Activated naive CD8-positive, alpha-beta T cell treated with anti-CD3 and anti-CD28 coated beads for 36 hours (primary cell): Measurements from ENCODE around the gene ATF6B. TPM values are rescaled to one million over a fixed set of nuclear protein-coding genes. Genes with fewer than 3 reads are reported as not detected.
A peak's percentile ranks its signal among the peaks of the same experiment; 100 is the strongest.
"Not testable (repeated sequence)": the region's sequence is repeated elsewhere in the genome, so short reads cannot be mapped to it uniquely, and the experiment has no call there.

Source experiments
- DNase-seq: peaks from one replicate; pipeline ENCODE4 v3.0.0; 2021
- H3K27ac Mint-ChIP-seq: one replicate; pipeline ENCODE4 v1.8.0; 2022; ENCODE audit warnings: mild to moderate bottlenecking, moderate library complexity, mixed read lengths
- H3K27me3 Mint-ChIP-seq: one replicate; pipeline ENCODE4 v1.8.0; 2022; ENCODE audit warnings: mild to moderate bottlenecking, mixed read lengths
- H3K36me3 Mint-ChIP-seq: one replicate; pipeline ENCODE4 v1.8.0; 2021; ENCODE audit warnings: mild to moderate bottlenecking, mixed read lengths
- H3K4me1 Mint-ChIP-seq: one replicate; pipeline ENCODE4 v1.8.0; 2021; ENCODE audit warnings: mixed read lengths
- H3K4me3 Mint-ChIP-seq: one replicate; pipeline ENCODE4 v1.8.0; 2022; ENCODE audit warnings: mild to moderate bottlenecking, moderate library complexity, mixed read lengths
- H3K9me3 Mint-ChIP-seq: one replicate; pipeline ENCODE4 v1.8.0; 2022; ENCODE audit warnings: mixed read lengths
- total RNA-seq, 2 experiments: library from RNA; stranded (reverse); gene quantifications; one replicate each; pipeline ENCODE4 v1.2.3, GENCODE V29; 2021

Gene ATF6B
- total RNA-seq, 2 experiments from 2014 or later = 50.4 to 53.5 TPM

- Mint-ChIP-seq H3K4me3 (no peak within 1 kb of the TSS), H3K27me3 (peaks cover 9% of the 10 kb centered on the region), H3K4me1 (peaks cover 21% of the 10 kb centered on the region), H3K27ac (no peak within 1 kb of the TSS), H3K9me3 (no peaks in the 10 kb centered on the region), H3K36me3 (no peaks in the 10 kb centered on the region)
- no peak for DNase-seq
Measured at GRCh38 chr6:32109114-32109764, 18.8 kb downstream of the ATF6B start, which contains the start of gene TNXB. Gene TNXB, minus strand, starts transcription at chr6:32109338. Its CDS starts 11,140 bp downstream, at chr6:32098198.

- Mint-ChIP-seq H3K9me3 (no peaks in the 10 kb centered on the region), H3K27me3 (peaks cover 9% of the 10 kb centered on the region), H3K4me3 (no peak overlapping the region), H3K4me1 (peaks cover 21% of the 10 kb centered on the region), H3K36me3 (no peaks in the 10 kb centered on the region), H3K27ac (no peak overlapping the region)
- DNase-seq = no peak
Measured at GRCh38 chr6:32108727-32109113, 19.3 kb downstream of the ATF6B start.

- no peak overlapping the region for H3K27ac Mint-ChIP-seq
Measured at GRCh38 chr6:32108094-32108627, 19.9 kb downstream of the ATF6B start.

GRCh38 chr6:32107406-32107805 lies 20.6 kb downstream of the ATF6B start:
- H3K9me3 Mint-ChIP-seq = no peaks in the 10 kb centered on the region
- H3K27ac Mint-ChIP-seq = no peak overlapping the region
- H3K36me3 Mint-ChIP-seq = no peaks in the 10 kb centered on the region
- H3K27me3 Mint-ChIP-seq = peaks cover 13% of the 10 kb centered on the region
- H3K4me3 Mint-ChIP-seq = no peak overlapping the region
- peaks cover 21% of the 10 kb centered on the region for H3K4me1 Mint-ChIP-seq
- DNase-seq = no peak

More at GRCh38 chr6:32108094-32108627, 19.9 kb downstream of the ATF6B start:
- H3K36me3 Mint-ChIP-seq = no peaks in the 10 kb centered on the region
- no peak for DNase-seq
- H3K4me3 Mint-ChIP-seq = no peak overlapping the region
- peaks cover 13% of the 10 kb centered on the region for H3K27me3 Mint-ChIP-seq
- H3K9me3 Mint-ChIP-seq = no peaks in the 10 kb centered on the region
- H3K4me1 Mint-ChIP-seq = peaks cover 21% of the 10 kb centered on the region

GRCh38 chr6:32105433-32105832 lies 22.6 kb downstream of the ATF6B start:
- Mint-ChIP-seq H3K4me1 (peaks cover 21% of the 10 kb centered on the region), H3K9me3 (no peaks in the 10 kb centered on the region), H3K36me3 (no peaks in the 10 kb centered on the region), H3K4me3 (no peak overlapping the region), H3K27ac (no peak overlapping the region), H3K27me3 (peaks cover 16% of the 10 kb centered on the region)
- no peak for DNase-seq

GRCh38 chr6:32102255-32102654 lies 25.8 kb downstream of the ATF6B start:
- Mint-ChIP-seq H3K27me3 (peaks cover 26% of the 10 kb centered on the region), H3K9me3 (no peaks in the 10 kb centered on the region), H3K36me3 (no peaks in the 10 kb centered on the region), H3K4me3 (no peak overlapping the region), H3K27ac (no peak overlapping the region), H3K4me1 (peaks cover under 1% of the 10 kb centered on the region)
- no peak for DNase-seq

- H3K9me3 Mint-ChIP-seq, H3K36me3 Mint-ChIP-seq, H3K4me1 Mint-ChIP-seq, DNase-seq, H3K4me3 Mint-ChIP-seq, H3K27ac Mint-ChIP-seq: not testable (repeated sequence)
- peaks cover 46% of the 10 kb centered on the region for H3K27me3 Mint-ChIP-seq
Measured at GRCh38 chr6:32100251-32100650, 27.8 kb downstream of the ATF6B start.

GRCh38 chr6:32097364-32097763 lies 30.7 kb downstream of the ATF6B start:
- Mint-ChIP-seq H3K27me3 (peaks cover 62% of the 10 kb centered on the region), H3K4me3 (no peak overlapping the region), H3K4me1 (peaks cover 1% of the 10 kb centered on the region), H3K27ac (no peak overlapping the region), H3K9me3 (no peaks in the 10 kb centered on the region), H3K36me3 (no peaks in the 10 kb centered on the region)
- DNase-seq = no peak

- no peaks in the 10 kb centered on the region for H3K9me3 Mint-ChIP-seq
- H3K4me1 Mint-ChIP-seq = peaks cover 1% of the 10 kb centered on the region
- no peak overlapping the region for H3K27ac Mint-ChIP-seq
- H3K4me3 Mint-ChIP-seq = peak overlapping the region; percentile 20
- peaks cover 67% of the 10 kb centered on the region for H3K27me3 Mint-ChIP-seq
- no peak for DNase-seq
- no peaks in the 10 kb centered on the region for H3K36me3 Mint-ChIP-seq
Measured at GRCh38 chr6:32096394-32097258, 31.4 kb downstream of the ATF6B start.

- H3K27ac Mint-ChIP-seq = no peak overlapping the region
- no peak for DNase-seq
- peaks cover 68% of the 10 kb centered on the region for H3K27me3 Mint-ChIP-seq
- H3K36me3 Mint-ChIP-seq = no peaks in the 10 kb centered on the region
- H3K4me1 Mint-ChIP-seq = peaks cover 1% of the 10 kb centered on the region
- no peak overlapping the region for H3K4me3 Mint-ChIP-seq
- no peaks in the 10 kb centered on the region for H3K9me3 Mint-ChIP-seq
Measured at GRCh38 chr6:32096087-32096393, 32.0 kb downstream of the ATF6B start.

GRCh38 chr6:32095338-32096086 lies 32.5 kb downstream of the ATF6B start:
- peaks cover 1% of the 10 kb centered on the region for H3K4me1 Mint-ChIP-seq
- H3K4me3 Mint-ChIP-seq = no peak overlapping the region
- H3K27ac Mint-ChIP-seq = no peak overlapping the region
- H3K27me3 Mint-ChIP-seq = peaks cover 68% of the 10 kb centered on the region
- no peak for DNase-seq
- no peaks in the 10 kb centered on the region for H3K36me3 Mint-ChIP-seq
- H3K9me3 Mint-ChIP-seq = no peaks in the 10 kb centered on the region

- H3K36me3 Mint-ChIP-seq = no peaks in the 10 kb centered on the region
- peaks cover 72% of the 10 kb centered on the region for H3K27me3 Mint-ChIP-seq
- H3K27ac Mint-ChIP-seq = no peak overlapping the region
- H3K9me3 Mint-ChIP-seq = no peaks in the 10 kb centered on the region
- H3K4me3 Mint-ChIP-seq = no peak overlapping the region
- no peak for DNase-seq
- peaks cover 1% of the 10 kb centered on the region for H3K4me1 Mint-ChIP-seq
Measured at GRCh38 chr6:32092760-32093497, 35.1 kb downstream of the ATF6B start.

- no peaks in the 10 kb centered on the region for H3K9me3 Mint-ChIP-seq
- no peak overlapping the region for H3K27ac Mint-ChIP-seq
- H3K27me3 Mint-ChIP-seq = peaks cover 64% of the 10 kb centered on the region
- H3K36me3 Mint-ChIP-seq = no peaks in the 10 kb centered on the region
- peaks cover 11% of the 10 kb centered on the region for H3K4me1 Mint-ChIP-seq
- no peak overlapping the region for H3K4me3 Mint-ChIP-seq
- no peak for DNase-seq
Measured at GRCh38 chr6:32089082-32089828, 38.8 kb downstream of the ATF6B start.

- Mint-ChIP-seq H3K27ac (no peak overlapping the region), H3K27me3 (peaks cover 63% of the 10 kb centered on the region), H3K4me1 (peaks cover 11% of the 10 kb centered on the region), H3K36me3 (no peaks in the 10 kb centered on the region), H3K4me3 (no peak overlapping the region), H3K9me3 (no peaks in the 10 kb centered on the region)
- no peak for DNase-seq
Measured at GRCh38 chr6:32088487-32089049, 39.5 kb downstream of the ATF6B start.
